ENCODE measurements around the gene TMEM258.

The TMEM258 gene

DNA sequence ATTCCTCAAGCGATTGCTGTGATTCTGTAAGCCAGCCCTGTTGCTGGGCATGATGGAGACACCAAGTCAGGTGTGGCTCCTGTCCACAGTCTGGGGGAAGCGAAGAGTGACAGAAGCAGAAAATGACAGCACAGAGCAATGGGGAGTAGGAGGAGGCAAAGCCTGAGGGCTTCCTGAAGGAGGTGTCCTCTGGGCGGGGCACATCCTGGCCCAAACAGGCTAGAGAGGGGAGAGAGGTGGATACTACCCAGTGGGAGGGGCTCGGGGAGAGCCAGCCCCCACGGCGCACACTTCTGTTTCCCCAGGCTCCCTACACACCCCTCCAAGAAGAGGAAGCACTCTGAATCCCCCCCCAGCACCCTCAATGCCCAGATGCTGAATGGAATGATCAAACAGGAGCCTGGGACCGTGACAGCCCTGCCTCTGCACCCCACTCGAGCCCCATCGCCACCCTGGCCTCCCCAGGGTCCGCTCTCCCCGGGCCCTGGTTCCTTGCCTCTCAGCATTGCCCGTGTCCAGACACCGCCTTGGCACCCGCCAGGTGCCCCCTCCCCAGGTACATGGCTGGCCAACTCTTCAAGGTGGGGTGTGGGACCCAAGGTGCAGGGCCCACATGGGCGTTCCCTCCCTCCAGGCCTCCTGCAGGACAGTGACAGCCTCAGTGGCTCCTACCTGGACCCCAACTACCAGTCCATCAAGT lies 21.1 kb downstream of the TMEM258 start:
- H3K4me3 ChIP-seq (ENCODE audit: low read length) = no peak overlapping the region
- TF ChIP-seq, protein P1, sequence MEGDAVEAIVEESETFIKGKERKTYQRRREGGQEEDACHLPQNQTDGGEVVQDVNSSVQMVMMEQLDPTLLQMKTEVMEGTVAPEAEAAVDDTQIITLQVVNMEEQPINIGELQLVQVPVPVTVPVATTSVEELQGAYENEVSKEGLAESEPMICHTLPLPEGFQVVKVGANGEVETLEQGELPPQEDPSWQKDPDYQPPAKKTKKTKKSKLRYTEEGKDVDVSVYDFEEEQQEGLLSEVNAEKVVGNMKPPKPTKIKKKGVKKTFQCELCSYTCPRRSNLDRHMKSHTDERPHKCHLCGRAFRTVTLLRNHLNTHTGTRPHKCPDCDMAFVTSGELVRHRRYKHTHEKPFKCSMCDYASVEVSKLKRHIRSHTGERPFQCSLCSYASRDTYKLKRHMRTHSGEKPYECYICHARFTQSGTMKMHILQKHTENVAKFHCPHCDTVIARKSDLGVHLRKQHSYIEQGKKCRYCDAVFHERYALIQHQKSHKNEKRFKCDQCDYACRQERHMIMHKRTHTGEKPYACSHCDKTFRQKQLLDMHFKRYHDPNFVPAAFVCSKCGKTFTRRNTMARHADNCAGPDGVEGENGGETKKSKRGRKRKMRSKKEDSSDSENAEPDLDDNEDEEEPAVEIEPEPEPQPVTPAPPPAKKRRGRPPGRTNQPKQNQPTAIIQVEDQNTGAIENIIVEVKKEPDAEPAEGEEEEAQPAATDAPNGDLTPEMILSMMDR (IDR thresholded peaks at IDR 0.05; ENCODE audit: insufficient read depth, low read depth, low read length, missing control alignments) = no peak
- no peak for DNase-seq (ENCODE audit: low read depth)

DNA sequence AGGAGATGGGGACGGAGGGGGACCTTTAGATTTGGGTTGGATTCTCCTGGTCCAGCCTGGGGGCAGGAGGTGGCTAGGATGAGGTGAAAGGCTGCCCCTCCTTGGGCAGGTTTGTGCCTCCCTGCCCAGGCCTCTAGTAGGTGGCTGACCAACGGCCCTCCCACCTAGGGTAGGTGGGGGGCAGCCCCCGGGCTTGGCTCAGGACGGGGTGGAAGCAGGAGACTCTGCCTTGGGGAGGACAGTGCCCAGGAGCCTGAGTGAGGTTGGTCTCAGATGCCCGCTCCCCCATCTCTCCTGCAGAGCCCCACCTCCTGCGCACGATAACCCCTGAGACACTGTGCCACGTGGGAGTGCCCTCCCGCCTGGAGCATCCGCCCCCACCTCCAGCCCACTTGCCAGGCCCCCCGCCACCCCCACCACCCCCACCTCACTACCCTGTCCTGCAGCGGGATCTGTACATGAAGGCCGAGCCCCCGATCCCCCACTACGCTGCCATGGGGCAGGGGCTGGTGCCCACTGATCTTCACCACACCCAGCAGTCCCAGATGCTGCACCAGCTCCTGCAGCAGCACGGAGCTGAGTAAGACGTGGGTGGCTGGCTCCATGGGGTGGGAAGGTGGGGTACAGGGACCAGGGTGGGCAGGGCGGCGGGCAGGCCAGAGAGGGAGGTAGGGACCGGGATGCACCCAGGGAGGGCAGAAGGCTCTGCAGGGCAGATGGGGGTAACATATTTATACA lies 22.3 kb downstream of the TMEM258 start:
- DNase-seq (ENCODE audit: low read depth) = no peak
- no peak overlapping the region for H3K4me3 ChIP-seq (ENCODE audit: low read length)
- TF ChIP-seq, protein P1 (IDR thresholded peaks at IDR 0.05; ENCODE audit: insufficient read depth, low read depth, low read length, missing control alignments) = no peak

DNA sequence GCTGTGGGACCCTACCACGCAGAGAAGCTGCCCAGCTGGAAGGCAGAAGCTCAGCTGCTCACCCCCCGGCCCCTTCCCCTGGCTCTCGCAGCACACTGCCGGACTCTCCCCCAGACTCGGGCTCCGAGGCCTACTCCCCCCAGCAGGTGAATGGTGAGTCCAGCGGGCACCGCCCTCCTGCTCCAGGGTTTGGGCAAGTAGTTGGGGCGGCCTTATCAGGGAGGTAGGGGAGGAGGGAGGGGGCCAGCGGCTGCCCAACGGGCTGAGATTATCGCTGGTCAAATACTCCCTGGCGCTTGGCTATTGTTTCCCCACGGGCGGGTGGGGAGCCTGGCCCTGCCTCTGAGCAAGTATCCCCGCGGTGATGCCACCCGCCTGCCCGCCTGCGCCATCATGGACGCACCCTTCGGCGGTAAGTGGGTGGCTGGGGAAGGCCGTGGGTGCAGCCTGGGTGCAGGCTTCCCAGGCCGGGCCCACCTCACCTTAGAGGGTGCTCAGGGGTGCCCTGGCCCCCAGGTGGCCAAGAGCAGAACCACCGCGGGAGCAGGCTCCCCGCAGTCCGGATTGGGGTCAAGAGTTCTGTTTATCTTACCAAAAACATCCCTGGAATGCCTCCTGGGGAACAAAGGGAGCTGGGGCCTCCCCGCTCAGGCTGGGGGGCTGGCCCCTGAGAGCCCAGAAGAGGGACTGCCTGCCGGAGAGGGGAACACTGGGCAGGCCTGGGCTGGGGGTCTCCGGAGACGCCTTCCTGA lies 23.1 kb downstream of the TMEM258 start:
- TF ChIP-seq, protein P1 (IDR thresholded peaks at IDR 0.05; ENCODE audit: insufficient read depth, low read depth, low read length, missing control alignments) = no peak
- DNase-seq (ENCODE audit: low read depth) = no peak
- no peak overlapping the region for H3K4me3 ChIP-seq (ENCODE audit: low read length)

- TF ChIP-seq, protein P1 (IDR thresholded peaks at IDR 0.05; ENCODE audit: insufficient read depth, low read depth, low read length, missing control alignments) = no peak
- DNase-seq (ENCODE audit: low read depth) = no peak
- H3K4me3 ChIP-seq (ENCODE audit: low read length) = no peak overlapping the region
Observed at GRCh38 chr11:61768376-61769076, 23.9 kb downstream of the TMEM258 start.

DNA sequence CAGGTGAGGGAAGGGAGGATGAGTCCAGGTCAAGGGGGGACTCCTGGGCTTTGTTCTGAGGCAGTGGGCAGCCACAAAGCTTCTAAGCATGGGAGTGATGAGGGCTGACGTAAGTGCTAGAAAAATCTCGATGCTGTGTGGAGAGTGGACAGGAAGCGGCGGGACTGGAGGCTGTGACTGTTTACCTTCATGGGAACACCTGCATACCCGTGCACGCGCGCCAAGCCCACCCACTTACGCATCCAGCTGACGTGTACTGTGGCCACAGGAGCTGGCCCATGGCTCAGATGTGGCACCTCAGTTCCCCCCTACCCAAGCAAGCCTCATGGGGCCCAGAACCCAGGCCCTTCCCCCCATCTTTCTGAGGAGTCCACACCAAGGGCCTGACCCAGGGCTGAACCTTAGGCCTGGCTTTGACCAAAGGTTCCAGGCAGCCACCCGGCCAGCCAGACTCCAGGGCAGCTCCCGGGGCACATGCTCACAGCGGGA lies 26.0 kb downstream of the TMEM258 start:
- no peak for DNase-seq (ENCODE audit: low read depth)
- TF ChIP-seq, protein P1 (IDR thresholded peaks at IDR 0.05; ENCODE audit: insufficient read depth, low read depth, low read length, missing control alignments) = no peak
- no peak overlapping the region for H3K4me3 ChIP-seq (ENCODE audit: low read length)

GRCh38 chr11:61765550-61766253 lies 26.7 kb downstream of the TMEM258 start:
- DNase-seq (ENCODE audit: low read depth) = no peak
- TF ChIP-seq, protein P1 (IDR thresholded peaks at IDR 0.05; ENCODE audit: insufficient read depth, low read depth, low read length, missing control alignments) = no peak
- no peak overlapping the region for H3K4me3 ChIP-seq (ENCODE audit: low read length)
